Activated CD8-positive, alpha-beta T cell treated with anti-CD3 and anti-CD28 coated beads for 36 hours (primary cell): Measurements from ENCODE around the gene RRP7A. TPM values are rescaled to one million over a fixed set of nuclear protein-coding genes. Genes with fewer than 3 reads are reported as not detected.

ENCODE experiments used
- ATAC-seq: fragments of 200-7000 bp; cut with Tn5 transposase; one replicate; pipeline ENCODE4 v1.10.0; 2021; ENCODE audit warnings: mild to moderate bottlenecking, moderate library complexity
- CTCF ChIA-PET: fragments of 350-600 bp; sonication (Branson Sonifier 250); formaldehyde crosslinking; loops from one replicate; lab custom pipeline; 2021; ENCODE audit warnings: antibody characterized with exemption; lab: Charles Lee
- POLR2A ChIA-PET: fragments of 350-600 bp; sonication (Branson Sonifier 250); formaldehyde crosslinking; loops from one replicate; lab custom pipeline; 2021; ENCODE audit warnings: antibody characterized with exemption; lab: Charles Lee
- DNase-seq: peaks from one replicate; pipeline ENCODE4 v3.0.0-alpha.2; 2020
- H3K27ac Mint-ChIP-seq: one replicate; pipeline ENCODE4 v1.8.0; 2021; ENCODE audit warnings: mild to moderate bottlenecking, mixed read lengths
- H3K27me3 Mint-ChIP-seq: one replicate; pipeline ENCODE4 v1.8.0; 2021; ENCODE audit warnings: mixed read lengths
- H3K36me3 Mint-ChIP-seq: one replicate; pipeline ENCODE4 v1.8.0; 2021; ENCODE audit warnings: low read depth, mixed read lengths
- H3K4me1 Mint-ChIP-seq: one replicate; pipeline ENCODE4 v1.8.0; 2021; ENCODE audit warnings: low read depth, mixed read lengths
- H3K4me3 Mint-ChIP-seq: one replicate; pipeline ENCODE4 v1.8.0; 2021; ENCODE audit warnings: mild to moderate bottlenecking, moderate library complexity, mixed read lengths
- H3K9me3 Mint-ChIP-seq: one replicate; pipeline ENCODE4 v1.8.0; 2021; ENCODE audit warnings: mixed read lengths
- CTCF ChIP-seq: fragments of 200-600 bp; IDR thresholded peaks from one replicate; pipeline ENCODE4 v1.8.0; 2022; ENCODE audit warnings: antibody characterized with exemption, mild to moderate bottlenecking
- intact Hi-C: fragments of 100-400 bp; cut with micrococcal nuclease; formaldehyde crosslinking; loops from one replicate; pipeline ENCODE4 v1.10.0; 2022
- total RNA-seq, 2 experiments: library from RNA; stranded (reverse); gene quantifications; one replicate each; pipeline ENCODE4 v1.2.3, GENCODE V29; 2021

The RRP7A gene
- total RNA-seq, 2 experiments from 2014 or later, result 120 to 126 TPM

GRCh38 chr22:42468841-42469240 is 50.8 kb downstream of the RRP7A start:
- CTCF ChIA-PET, result no interaction called here
- H3K4me1 Mint-ChIP-seq, result no peaks in the 10 kb centered on the region
- no peaks in the 10 kb centered on the region for H3K36me3 Mint-ChIP-seq
- no peaks in the 10 kb centered on the region for H3K27me3 Mint-ChIP-seq
- POLR2A ChIA-PET, result no interaction called here
- no peak for TF ChIP-seq CTCF
- no peaks in the 10 kb centered on the region for H3K9me3 Mint-ChIP-seq
- ATAC-seq (no peak), DNase-seq (no peak)
- intact Hi-C loops, result no loop called here
- H3K27ac Mint-ChIP-seq, result no peak overlapping the region
- H3K4me3 Mint-ChIP-seq, result no peak overlapping the region

GRCh38 chr22:42462016-42462415 is 57.6 kb downstream of the RRP7A start:
- ChIA-PET CTCF (no interaction called here), POLR2A (no interaction called here)
- intact Hi-C loops, result no loop called here
- H3K36me3 Mint-ChIP-seq, result no peaks in the 10 kb centered on the region
- H3K4me3 Mint-ChIP-seq, result no peak overlapping the region
- H3K9me3 Mint-ChIP-seq, result no peaks in the 10 kb centered on the region
- DNase-seq (no peak), ATAC-seq (no peak)
- peaks cover 3% of the 10 kb centered on the region for H3K27me3 Mint-ChIP-seq
- no peak overlapping the region for H3K27ac Mint-ChIP-seq
- no peaks in the 10 kb centered on the region for H3K4me1 Mint-ChIP-seq
- TF ChIP-seq CTCF, result no peak

- no peaks in the 10 kb centered on the region for H3K4me1 Mint-ChIP-seq
- intact Hi-C loops, result no loop called here
- H3K36me3 Mint-ChIP-seq, result no peaks in the 10 kb centered on the region
- DNase-seq (no peak), ATAC-seq (no peak)
- no peaks in the 10 kb centered on the region for H3K9me3 Mint-ChIP-seq
- no peak overlapping the region for H3K4me3 Mint-ChIP-seq
- ChIA-PET POLR2A (no interaction called here), CTCF (interaction anchor here (1.5 kb wide), 1 partner anchor 11 kb away, joined by 6 read pairs; no protein-coding TSS in a partner anchor)
- H3K27me3 Mint-ChIP-seq, result peaks cover 3% of the 10 kb centered on the region
- H3K27ac Mint-ChIP-seq, result no peak overlapping the region
- TF ChIP-seq CTCF, result no peak
Measured at GRCh38 chr22:42461511-42461910, 58.1 kb downstream of the RRP7A start.

Other genes with a start within 250 kb of the RRP7A start
- 10 to 100 TPM; 58.7 to 58.9 TPM for gene TCF20, start 249.1 kb downstream of the RRP7A start, total RNA-seq
- gene NFAM1, start 87.4 kb downstream of the RRP7A start, total RNA-seq, result under 1 TPM in 1 of 2 experiments, not detected in 1; 0.16 TPM
- gene SERHL2, start 34.2 kb upstream of the RRP7A start, total RNA-seq, result 1 to 10 TPM; 1.1 to 1.4 TPM
- 10 to 100 TPM; 70.2 to 71.1 TPM for gene POLDIP3, start 95.1 kb upstream of the RRP7A start, total RNA-seq
- gene ATP5MGL, start 120.8 kb upstream of the RRP7A start, total RNA-seq, result under 1 TPM; 0.54 to 0.59 TPM
- 10 to 100 TPM; 64.2 to 64.3 TPM for gene CYB5R3, start 129.6 kb upstream of the RRP7A start, total RNA-seq
- under 1 TPM; 0.20 to 0.38 TPM for gene A4GALT, start 201.1 kb upstream of the RRP7A start, total RNA-seq